Brain pericyte (primary cell): ENCODE results near the gene ENTR1.
"Not testable (repeated sequence)": the region's sequence is repeated elsewhere in the genome, so short reads cannot be mapped to it uniquely, and the experiment has no call there.

Experiments used
- DNase-seq: peaks from one replicate; pipeline ENCODE4 v3.0.0-alpha.2; 2012; ENCODE audit warnings: low read depth, low spot score

ENTR1 gene

DNA sequence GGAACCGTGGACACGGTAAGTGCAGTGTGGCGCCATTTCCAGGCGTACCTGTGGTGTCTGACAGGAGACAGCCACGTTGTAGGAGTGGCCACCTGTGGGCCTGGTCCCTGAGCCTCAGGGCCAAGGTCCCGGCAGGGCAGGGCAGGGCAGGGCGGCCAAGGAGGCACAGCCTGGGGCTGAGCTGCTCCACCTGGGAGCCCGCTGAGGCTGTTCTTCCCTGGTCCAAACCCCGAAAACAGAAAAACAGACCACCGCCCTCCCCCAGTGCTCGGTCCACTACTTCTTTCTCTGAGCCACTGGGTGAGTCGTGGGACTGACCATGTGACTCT, 8.6 kb upstream of the ENTR1 start:
- DNase-seq: no peak

- DNase-seq: no peak
Observed at GRCh38 chr9:136418182-136419091, 8.0 kb upstream of the ENTR1 start.

DNA sequence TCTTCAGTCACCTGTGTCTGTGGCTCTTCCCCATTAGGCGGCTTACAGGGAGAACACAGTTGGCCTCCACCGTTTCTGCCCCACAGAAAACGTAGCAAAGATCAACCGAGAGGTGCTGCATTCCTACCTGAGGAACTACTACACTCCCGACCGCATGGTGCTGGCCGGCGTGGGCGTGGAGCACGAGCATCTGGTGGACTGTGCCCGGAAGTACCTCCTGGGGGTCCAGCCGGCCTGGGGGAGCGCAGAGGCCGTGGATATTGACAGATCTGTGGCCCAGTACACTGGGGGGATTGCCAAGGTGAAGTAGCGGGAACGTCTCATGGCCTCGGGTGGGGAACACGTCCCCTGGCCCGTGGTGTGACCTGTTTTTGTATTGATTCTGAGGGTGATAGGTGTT, 6.5 kb upstream of the ENTR1 start:
- no peak for DNase-seq

DNA sequence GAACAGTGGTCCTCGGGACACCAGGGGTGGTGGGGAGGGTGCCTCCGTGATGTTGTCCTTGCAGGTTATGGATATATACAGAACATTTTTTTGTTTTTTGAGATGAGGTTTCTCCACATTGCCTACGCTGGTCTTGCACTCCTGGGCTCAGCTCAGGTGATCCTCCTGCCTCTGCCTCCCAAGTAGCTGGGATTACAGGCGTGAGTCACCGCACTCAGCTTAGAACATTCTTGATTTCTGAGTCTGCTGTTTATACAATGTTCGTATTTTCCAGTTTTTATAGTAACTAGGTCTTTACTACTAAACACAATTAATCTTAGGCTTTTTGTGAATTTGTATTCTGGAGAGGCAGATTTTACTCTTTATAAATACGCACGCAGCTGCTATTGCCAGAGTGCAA, 6.0 kb upstream of the ENTR1 start:
- no peak for DNase-seq

DNA sequence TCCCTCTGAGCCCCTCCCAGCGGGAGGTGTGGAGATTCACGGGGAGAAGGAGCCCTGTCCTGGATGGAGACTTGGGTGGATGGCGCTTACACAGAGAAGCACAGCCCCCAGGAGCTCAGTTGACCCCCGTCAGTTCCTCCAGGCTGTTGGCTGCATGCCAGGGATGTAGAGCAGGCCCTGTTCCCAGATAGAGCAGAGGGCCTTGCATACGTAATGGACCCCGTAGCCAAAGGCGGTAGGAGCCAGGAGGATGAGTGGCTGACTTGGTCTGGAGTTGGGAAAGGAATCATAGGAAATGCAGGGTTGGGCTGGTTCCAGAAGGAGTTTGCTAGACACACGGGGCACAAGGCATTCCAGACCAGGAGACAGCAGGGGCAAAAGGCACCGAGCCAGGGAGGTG, 2.5 kb upstream of the ENTR1 start:
- no peak for DNase-seq

- no peak for DNase-seq
Observed at GRCh38 chr9:136411378-136411777, 964 bp upstream of the ENTR1 start.

- DNase-seq: no peak
Observed at GRCh38 chr9:136409557-136410455, 608 bp downstream of the ENTR1 start.

- DNase-seq: no peak
Observed at GRCh38 chr9:136407911-136408310, 2.5 kb downstream of the ENTR1 start.

- DNase-seq: not testable (repeated sequence)
Observed at GRCh38 chr9:136407061-136407460, 3.4 kb downstream of the ENTR1 start.

- DNase-seq: not testable (repeated sequence)
Observed at GRCh38 chr9:136405904-136406303, 4.5 kb downstream of the ENTR1 start.

DNA sequence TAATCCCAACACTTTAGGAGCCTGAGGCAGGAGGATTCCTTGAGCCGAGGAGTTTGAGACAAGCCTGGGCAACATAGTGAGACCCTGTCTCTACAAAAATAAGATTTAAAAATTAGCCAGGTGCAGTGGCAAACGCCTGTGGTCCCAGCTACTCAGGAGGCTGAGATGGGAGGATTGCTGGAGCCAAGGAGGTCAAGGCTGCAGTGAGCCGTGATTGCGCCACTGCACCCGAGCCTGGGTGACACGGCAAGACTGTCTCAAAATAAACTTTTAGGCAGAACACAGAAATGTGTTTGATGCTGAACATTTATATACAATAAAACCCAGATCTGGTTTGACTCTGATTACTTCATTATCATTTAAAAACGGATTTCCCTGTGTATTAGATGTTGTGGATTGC, 4.9 kb downstream of the ENTR1 start:
- DNase-seq: no peak

DNA sequence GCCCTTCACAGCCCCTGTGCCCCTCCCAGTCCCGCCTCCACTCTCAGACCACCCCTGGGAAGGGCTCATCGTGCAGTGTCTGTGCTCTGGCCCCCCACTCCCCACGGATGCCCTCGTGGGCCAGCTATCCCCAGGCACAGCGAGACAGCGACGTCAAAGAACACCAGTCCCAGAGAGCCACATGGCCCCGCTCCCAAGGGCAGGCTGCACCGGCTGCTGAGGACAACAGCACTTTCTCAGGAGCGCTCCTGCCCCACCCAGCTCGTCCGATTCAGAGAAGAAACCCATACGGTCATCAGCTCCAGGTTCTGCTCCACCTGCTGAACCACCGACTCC, 5.6 kb downstream of the ENTR1 start:
- no peak for DNase-seq

GRCh38 chr9:136403915-136404800, 6.3 kb downstream of the ENTR1 start:
- DNase-seq: no peak

- DNase-seq: no peak
Observed at GRCh38 chr9:136403538-136403914, 6.9 kb downstream of the ENTR1 start.

DNA sequence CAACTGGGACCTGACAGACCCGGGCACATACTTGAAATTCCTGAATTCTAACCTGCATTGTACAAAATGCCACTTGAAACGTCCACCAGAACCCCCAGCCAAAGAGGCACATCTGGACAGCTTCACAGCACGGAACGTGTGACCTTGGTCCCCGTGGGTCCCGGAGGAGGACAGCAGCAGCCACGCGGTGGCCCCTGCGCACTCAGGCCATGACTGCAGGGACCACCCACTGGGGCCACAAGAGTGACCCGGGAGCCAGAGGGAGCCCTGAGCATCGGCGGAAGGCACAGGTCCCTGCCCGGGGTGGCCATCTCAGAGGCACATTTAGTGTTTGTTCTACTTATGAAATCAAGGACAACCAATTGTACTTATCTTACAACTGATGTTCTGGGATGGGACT, 8.3 kb downstream of the ENTR1 start:
- DNase-seq: no peak

- no peak for DNase-seq
Observed at GRCh38 chr9:136401173-136401922, 9.1 kb downstream of the ENTR1 start.

DNA sequence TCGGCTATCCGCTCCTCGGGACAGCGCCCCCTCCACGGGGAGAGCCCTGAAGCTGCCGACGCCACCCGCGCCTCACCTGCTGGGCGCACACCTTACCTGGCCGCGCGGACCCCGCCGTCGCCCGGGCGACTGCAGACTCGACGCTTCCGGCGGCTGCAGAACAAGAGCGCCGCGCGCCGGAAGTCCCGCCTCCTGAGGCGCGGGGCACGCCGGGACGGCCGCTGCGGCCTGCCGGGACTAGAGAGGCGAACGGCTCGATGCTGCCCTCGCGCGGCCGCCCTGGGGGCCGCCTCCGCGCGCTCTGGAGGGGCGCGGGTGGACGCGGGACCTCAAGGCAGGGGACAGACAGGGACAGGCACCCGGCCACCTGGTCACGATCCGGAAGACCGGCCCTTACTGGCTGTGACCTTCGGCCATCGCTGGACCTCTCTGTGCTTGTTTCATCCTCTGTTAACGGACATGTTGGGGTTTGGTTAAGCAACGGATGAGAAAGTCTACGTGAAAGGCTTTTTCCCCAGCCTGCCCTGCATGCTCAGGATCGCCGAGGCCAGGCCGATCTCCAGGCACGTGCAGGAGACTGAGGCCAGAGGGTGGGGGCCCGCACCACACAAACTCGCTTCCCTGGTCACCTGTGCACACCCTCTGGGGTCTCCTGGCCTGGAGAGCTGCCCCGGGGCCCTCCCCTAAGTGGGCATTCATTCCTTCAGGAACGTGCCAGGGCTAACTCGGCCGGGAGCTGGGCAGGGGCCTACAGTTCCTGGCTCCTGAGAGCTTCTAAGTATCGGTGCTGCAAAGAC, 10.2 kb downstream of the ENTR1 start, which contains the start of gene SNAPC4:
Gene SNAPC4 (minus strand): TSS at position 133 of the 797 bp plus-strand sequence. CDS start 1,742 bp downstream, outside the sequence.
- DNase-seq: no peak

DNA sequence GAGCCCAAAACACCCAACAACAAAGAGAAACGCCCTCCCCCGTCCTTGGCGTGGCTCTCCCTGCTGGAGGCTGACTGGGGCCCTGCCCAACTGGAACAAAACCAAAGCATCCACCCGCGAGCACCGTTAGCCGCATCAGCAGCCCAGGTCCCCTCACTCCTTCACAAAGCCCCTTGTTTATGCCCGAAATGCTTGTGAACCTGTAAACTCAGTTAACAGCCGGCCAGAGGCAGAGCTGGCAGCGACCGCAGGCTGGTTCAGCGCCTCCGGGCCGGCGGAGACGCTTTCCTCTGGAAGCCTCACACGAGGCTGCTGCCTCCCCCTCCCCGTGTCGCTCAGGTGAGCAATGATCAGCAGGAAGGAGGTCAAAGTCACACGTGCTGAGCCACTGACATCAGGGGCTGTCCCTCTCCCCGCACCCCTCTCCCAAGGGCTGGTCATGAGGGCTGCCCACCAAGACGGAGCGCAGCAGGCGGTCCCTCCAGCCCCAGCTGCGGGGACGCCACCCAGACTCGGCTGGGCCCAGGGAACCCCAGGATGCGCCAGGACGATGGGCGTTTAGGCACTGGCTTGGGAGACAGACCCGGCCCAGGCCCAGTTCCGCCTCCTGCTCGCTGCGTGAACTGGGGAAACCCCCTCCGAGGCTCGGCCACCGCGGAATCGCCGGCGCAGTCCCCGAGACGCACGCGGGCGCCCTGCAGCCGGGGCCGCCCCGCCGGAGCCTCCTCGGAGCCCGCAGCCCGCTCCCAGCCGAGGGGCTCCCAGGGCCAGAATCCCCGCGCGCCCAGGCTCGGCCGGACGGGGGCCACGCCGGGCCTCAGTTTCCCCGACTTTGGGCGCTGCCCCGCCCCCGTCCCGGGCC, 11.0 kb downstream of the ENTR1 start:
- no peak for DNase-seq

DNA sequence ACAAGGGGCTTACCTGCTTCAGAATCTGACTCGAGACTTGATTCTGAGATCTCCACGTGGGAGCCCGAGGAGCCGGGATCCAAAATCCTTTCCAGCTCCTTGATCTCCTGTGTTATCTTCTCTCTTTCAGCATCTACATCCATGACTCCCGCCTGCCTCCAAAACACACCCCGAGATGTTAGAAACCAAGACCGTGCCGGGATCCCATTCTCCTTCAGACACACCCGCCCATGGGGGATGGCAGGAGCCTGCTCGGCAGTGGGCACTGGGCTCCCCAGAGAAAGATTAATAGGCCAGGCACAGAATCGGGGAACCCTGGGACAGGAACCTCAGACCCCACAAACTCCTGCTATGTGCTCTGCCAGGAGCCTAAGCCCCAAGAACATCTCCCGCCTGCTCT, 12.1 kb downstream of the ENTR1 start:
- no peak for DNase-seq
